Right lung (tissue), 10 donors: ENCODE results near the gene MACF1. TPM values are rescaled to one million over a fixed set of nuclear protein-coding genes. Genes with fewer than 3 reads are reported as not detected.
"Not testable (repeated sequence)": the region's sequence is repeated elsewhere in the genome, so short reads cannot be mapped to it uniquely, and the experiment has no call there.

ENCODE experiments used
- DNase-seq, 2 donors: peaks; one replicate each; pipeline ENCODE4 v3.0.0-alpha.2; 2013
- long read RNA-seq, 8 donors: transcript quantifications; one replicate each; lab custom pipeline, GENCODE V29; 2026
- polyA plus RNA-seq, 5 donors: library from polyadenylated mRNA; unstranded; fragments of 120-200 nt; gene quantifications; one replicate each; pipeline versions ENCODE4 v1.2.1 to v1.2.3, GENCODE V29; 2013; ENCODE audit warnings: inconsistent platforms in 1 of 5, low replicate concordance in 1 of 5; ENCODE audit not compliant: insufficient read length in 5 of 5, insufficient read depth in 1 of 5

The MACF1 gene, protein sequence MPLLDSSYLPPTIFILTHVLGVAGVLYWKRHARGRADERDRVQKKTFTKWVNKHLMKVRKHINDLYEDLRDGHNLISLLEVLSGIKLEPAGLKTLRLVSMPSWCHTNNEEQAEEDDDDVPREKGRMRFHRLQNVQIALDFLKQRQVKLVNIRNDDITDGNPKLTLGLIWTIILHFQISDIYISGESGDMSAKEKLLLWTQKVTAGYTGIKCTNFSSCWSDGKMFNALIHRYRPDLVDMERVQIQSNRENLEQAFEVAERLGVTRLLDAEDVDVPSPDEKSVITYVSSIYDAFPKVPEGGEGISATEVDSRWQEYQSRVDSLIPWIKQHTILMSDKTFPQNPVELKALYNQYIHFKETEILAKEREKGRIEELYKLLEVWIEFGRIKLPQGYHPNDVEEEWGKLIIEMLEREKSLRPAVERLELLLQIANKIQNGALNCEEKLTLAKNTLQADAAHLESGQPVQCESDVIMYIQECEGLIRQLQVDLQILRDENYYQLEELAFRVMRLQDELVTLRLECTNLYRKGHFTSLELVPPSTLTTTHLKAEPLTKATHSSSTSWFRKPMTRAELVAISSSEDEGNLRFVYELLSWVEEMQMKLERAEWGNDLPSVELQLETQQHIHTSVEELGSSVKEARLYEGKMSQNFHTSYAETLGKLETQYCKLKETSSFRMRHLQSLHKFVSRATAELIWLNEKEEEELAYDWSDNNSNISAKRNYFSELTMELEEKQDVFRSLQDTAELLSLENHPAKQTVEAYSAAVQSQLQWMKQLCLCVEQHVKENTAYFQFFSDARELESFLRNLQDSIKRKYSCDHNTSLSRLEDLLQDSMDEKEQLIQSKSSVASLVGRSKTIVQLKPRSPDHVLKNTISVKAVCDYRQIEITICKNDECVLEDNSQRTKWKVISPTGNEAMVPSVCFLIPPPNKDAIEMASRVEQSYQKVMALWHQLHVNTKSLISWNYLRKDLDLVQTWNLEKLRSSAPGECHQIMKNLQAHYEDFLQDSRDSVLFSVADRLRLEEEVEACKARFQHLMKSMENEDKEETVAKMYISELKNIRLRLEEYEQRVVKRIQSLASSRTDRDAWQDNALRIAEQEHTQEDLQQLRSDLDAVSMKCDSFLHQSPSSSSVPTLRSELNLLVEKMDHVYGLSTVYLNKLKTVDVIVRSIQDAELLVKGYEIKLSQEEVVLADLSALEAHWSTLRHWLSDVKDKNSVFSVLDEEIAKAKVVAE (N-terminal part only)
- 100 to 1,000 TPM; 388 to 476 (median 439) TPM for polyA plus RNA-seq
- long read RNA-seq, donor 1, full-length matches to known transcripts = 32 of 107 reads
- long read RNA-seq, donor 1, partial matches to known transcripts = 75 of 107 reads
- long read RNA-seq, donor 1, other reads (novel, unspliced or antisense) = 0 of 107 reads
- long read RNA-seq, donor 2, full-length matches to known transcripts = 14 of 14 reads
- long read RNA-seq, donor 2, partial matches to known transcripts = 0 of 14 reads
- long read RNA-seq, donor 2, other reads (novel, unspliced or antisense) = 0 of 14 reads
- long read RNA-seq, donor 3, full-length matches to known transcripts = 15 of 45 reads
- long read RNA-seq, donor 3, partial matches to known transcripts = 30 of 45 reads
- long read RNA-seq, donor 3, other reads (novel, unspliced or antisense) = 0 of 45 reads
- long read RNA-seq, donor 4, full-length matches to known transcripts = 23 of 106 reads
- long read RNA-seq, donor 4, partial matches to known transcripts = 83 of 106 reads
- long read RNA-seq, donor 4, other reads (novel, unspliced or antisense) = 0 of 106 reads
- long read RNA-seq, donor 5, full-length matches to known transcripts = 35 of 127 reads
- long read RNA-seq, donor 5, partial matches to known transcripts = 92 of 127 reads
- long read RNA-seq, donor 5, other reads (novel, unspliced or antisense) = 0 of 127 reads
- long read RNA-seq, donor 6, full-length matches to known transcripts = 22 of 57 reads
- long read RNA-seq, donor 6, partial matches to known transcripts = 30 of 57 reads
- long read RNA-seq, donor 6, other reads (novel, unspliced or antisense) = 5 of 57 reads
- long read RNA-seq, donor 7, full-length matches to known transcripts = 16 of 50 reads
- long read RNA-seq, donor 7, partial matches to known transcripts = 34 of 50 reads
- long read RNA-seq, donor 7, other reads (novel, unspliced or antisense) = 0 of 50 reads
- long read RNA-seq, donor 8, full-length matches to known transcripts = 5 of 26 reads
- long read RNA-seq, donor 8, partial matches to known transcripts = 21 of 26 reads
- long read RNA-seq, donor 8, other reads (novel, unspliced or antisense) = 0 of 26 reads

- DNase-seq = peak; percentile 63 to 81
These were observed at the start of gene MACF1 for GRCh38 chr1:39204441-39205081. MACF1 (plus strand) TSS chr1:39204695; CDS start chr1:39205023, 328 bp downstream.

- DNase-seq = no peak
These were observed 47.2 kb upstream of the MACF1 start for GRCh38 chr1:39157304-39157703.

GRCh38 chr1:39158327-39159086 is 46.0 kb upstream of the MACF1 start:
- DNase-seq = peak; percentile 86 to 93

- no peak for DNase-seq
These were observed 45.1 kb upstream of the MACF1 start for GRCh38 chr1:39159224-39160036.

DNA sequence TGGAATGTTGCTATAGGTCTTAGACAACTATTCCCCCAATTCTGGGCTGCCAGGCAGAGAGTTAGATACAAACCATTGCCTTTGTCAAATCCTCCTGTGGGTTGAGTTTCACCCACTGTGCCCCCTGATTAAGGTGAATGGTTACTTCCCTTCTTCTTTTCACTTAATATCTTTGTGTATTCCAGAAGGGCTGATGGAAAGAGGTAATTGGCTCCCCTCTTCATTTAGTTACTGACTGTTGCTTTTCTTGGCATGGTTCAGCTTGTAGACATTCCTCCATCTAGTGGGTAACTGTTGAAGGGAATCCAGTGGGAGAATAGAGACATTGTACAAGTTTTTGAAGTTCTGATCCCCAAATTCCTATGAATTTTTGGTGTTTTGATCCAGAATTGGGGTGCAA is 43.8 kb upstream of the MACF1 start:
- no peak for DNase-seq

GRCh38 chr1:39161811-39162210 is 42.7 kb upstream of the MACF1 start:
- not testable (repeated sequence) for DNase-seq

DNA sequence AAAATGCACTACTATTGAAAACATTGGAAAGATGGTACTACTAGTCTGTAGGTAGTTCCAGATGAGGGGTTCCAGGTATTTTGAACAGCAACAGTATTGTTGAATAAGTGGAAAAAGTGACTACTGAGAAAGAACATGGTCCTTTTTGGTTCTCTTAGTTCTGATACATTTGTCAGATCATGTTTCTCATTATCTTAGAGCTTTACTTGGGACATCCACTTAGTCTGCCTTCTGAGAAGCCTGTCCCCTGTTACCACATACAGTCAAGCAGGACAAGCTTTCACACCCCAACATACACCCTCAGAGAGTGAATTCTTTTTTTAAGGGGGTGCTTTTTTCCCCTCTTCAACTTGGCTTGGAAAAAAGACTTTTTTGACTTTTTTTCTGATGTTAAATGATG is 41.0 kb upstream of the MACF1 start:
- no peak for DNase-seq

- DNase-seq = no peak
These were observed 40.2 kb upstream of the MACF1 start for GRCh38 chr1:39164256-39164655.

DNA sequence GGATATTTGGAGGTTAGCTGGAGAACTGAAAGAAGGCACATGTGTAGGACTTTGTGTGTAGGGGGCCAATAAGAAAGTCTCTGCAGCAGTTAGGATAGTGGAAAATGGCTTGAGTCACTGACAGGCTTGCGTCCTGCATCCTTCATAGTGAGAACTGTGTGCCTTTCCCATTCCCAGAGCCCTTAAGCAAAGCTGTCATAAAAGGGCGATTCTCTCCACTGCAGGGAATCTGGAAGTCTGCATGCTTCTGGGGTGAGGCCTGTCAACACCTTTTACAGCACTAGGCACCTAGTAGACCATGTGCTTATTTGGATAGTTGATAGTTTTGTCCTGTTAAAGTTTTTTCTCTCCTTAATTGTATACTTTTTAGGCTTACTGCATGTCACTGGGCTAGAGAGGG is 39.4 kb upstream of the MACF1 start:
- no peak for DNase-seq

- DNase-seq = no peak
These were observed 39.0 kb upstream of the MACF1 start for GRCh38 chr1:39165488-39165887.

GRCh38 chr1:39167632-39168209 is 36.8 kb upstream of the MACF1 start:
- no peak for DNase-seq

DNA sequence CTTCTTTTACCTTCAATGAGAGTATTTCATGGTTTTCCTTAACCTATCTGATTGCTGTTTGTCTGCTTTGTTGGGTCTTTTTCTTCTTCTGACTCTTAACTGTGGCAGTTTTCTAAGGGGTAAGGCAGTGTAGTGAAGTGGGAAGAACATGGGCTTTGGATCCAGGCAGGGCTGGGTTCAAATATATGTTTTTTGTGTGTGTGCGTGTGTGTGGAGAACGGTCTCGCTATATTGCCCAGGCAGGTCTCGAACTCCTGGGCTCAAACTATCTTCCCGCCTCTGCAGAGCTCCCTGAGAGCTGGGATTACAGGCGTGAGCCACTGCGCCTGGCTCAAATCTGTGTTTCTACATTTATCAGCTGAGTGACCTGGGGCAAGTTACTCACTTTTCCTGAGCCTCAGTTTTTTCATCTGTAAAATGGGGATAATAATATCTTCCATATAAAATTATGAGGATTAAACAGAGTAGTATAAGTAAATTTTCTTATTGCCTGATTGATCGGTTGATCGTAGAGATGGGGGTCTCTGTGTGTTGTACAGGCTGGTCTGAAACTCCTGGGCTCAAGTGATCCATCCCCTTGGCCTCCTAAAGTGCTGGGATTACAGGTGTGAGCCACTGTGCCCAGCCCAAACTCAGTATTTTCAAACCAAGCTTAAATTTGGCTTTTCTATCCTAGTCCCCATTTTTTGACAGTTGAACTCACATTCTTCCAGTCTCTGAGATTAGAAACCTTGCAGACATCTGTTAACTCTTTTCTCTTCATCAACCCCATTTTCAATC is 36.0 kb upstream of the MACF1 start:
- no peak for DNase-seq

DNA sequence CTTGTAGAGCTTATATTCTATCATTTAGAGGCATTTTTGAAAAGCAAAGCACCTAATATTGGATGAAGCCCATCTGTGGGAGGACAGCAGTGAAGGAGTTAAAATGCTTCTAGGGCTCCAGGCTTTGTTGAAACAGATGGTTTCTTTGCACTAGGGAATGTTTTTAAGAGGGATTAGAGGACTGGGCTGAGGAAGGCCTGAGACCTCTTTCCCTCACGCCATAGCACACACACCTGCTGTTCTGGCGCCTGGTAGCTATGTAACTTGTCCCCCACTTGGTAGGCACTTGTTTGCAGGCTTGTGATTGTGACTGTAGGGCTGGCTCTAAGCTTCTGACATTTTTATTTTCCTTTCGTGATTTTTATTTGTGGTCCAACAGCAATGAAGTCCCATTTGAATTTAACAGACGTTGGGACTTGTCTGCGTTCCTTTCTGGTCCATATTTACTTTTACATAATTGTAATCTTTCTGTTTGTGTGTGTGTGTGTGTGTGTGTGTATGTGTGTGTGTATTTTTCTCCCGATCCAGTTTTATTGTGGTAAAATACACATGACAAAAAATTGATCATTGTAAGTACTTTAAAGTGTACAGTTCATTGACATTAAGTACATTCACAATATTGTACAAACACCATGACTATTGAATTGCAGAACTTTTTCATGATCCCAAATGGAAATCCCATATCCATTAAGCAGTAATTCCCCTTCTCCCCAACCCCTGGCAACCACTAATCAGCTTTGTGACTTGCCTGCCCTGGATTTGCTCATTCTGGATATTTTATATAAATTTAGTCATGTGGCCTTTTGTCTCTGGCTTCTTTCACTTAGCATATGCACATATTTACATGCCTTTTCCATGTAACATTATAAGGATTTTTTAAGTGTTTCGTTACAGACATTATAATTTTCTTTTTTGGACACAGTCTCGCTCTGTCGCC is 33.5 kb upstream of the MACF1 start:
- DNase-seq = no peak

DNA sequence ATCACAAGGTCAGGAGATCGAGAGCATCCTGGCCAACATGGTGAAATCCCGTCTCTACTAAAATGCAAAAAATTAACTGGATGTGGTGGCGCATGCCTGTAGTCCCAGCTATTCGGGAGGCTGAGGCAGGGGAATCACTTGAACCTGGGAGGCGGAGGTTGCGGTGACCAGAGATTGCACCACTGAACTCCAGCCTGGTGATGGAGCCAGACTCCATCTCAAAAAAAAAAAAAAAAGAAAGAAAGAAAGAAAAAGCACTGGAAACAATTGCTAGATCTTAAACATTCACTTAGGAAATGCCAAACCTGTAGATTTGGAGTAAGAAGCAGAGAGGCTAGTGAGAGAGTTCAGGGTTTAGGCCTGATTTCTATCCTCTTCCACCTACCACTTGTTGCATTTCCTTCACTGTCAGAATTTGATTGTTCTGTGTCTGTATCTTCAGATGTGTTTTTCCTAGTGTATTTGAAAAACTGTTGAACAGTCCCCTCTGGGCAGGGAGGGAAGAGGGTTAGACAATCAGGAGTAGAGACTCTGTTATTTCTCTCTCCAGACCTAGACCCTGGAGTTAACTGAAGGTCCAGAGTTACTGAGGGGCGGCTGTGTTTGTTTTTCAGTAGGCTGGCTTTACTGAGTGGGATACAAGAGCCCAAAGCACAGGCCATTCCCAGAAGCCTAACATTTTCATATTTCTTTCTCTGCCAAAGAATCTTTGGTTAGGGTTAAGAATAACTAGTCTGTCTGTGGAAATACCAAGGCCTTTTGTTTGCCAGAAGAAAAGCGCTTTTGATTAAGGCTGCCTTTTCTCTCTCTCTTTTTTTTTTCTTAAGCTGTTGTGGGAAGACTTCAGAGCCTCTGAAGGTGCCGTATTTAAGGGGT is 31.1 kb upstream of the MACF1 start:
- no peak for DNase-seq
